Thoracic aorta (tissue), 2 donors: ENCODE results near the gene ANKRD52. TPM values are rescaled to one million over a fixed set of nuclear protein-coding genes. Genes with fewer than 3 reads are reported as not detected.

ENCODE experiments used
- ATAC-seq: fragments of 150-250 bp; one replicate; pipeline ENCODE4 v1.8.0; 2017; ENCODE audit warnings: low read depth; ENCODE audit not compliant: insufficient number of reproducible peaks, low FRiP score
- DNase-seq: peaks from one replicate; pipeline ENCODE4 v3.0.0-alpha.2; 2020; ENCODE audit warnings: low spot score
- H3K27ac ChIP-seq, 2 donors: fragments of 200-600 bp; sonication (generic); 1 replicate in 1 of 2; 2 replicates in 1 of 2; pipeline ENCODE4 v1.5.1; 2016; ENCODE audit warnings: mild to moderate bottlenecking in 2 of 2, moderate library complexity in 2 of 2
- H3K27me3 ChIP-seq: fragments of 200-600 bp; sonication (generic); replicated peaks from 2 replicates; pipeline ENCODE4 v1.6.0; 2016; ENCODE audit warnings: mild to moderate bottlenecking; ENCODE audit not compliant: insufficient read depth
- H3K36me3 ChIP-seq: fragments of 200-600 bp; sonication (generic); one replicate; pipeline ENCODE4 v1.5.1; 2016
- H3K4me1 ChIP-seq, 2 donors: fragments of 200-600 bp; sonication (generic); 1 replicate in 1 of 2; 2 replicates in 1 of 2; pipeline versions ENCODE4 v1.5.1 to v1.6.0; 2016; ENCODE audit warnings: low read depth in 2 of 2, mild to moderate bottlenecking in 1 of 2; ENCODE audit not compliant: control insufficient read depth in 1 of 2
- H3K4me3 ChIP-seq: fragments of 200-600 bp; sonication (generic); 2 replicates; pipeline ENCODE4 v1.5.1; 2016; ENCODE audit warnings: mild to moderate bottlenecking
- H3K9me3 ChIP-seq: fragments of 200-600 bp; sonication (generic); 2 replicates; pipeline ENCODE4 v1.5.1; 2016
- total RNA-seq, 2 donors: library from RNA; depleted of rRNA; stranded (reverse); fragments of >200 nt; gene quantifications; one replicate each; pipeline versions ENCODE4 v1.1.0 to v1.2.3, GENCODE V29; 2016
- TF ChIP-seq, protein P1 (sequence below): fragments of 200-600 bp; sonication (generic); IDR thresholded peaks from one replicate; pipeline ENCODE4 v1.5.1; 2019; ENCODE audit warnings: antibody characterized with exemption

ANKRD52 gene
- total RNA-seq, 2 donors from 2014 or later = 30.9 to 36.3 TPM

GRCh38 chr12:56300644-56301464 is 42.7 kb upstream of the ANKRD52 start:
- peaks cover 18 to 49% of the 10 kb centered on the region in 2 donors for H3K4me1 ChIP-seq
- H3K9me3 ChIP-seq = no peaks in the 10 kb centered on the region
- no peaks in the 10 kb centered on the region for H3K36me3 ChIP-seq
- DNase-seq (peak; percentile 13), ATAC-seq (peak; percentile 66)
- H3K27me3 ChIP-seq = no peaks in the 10 kb centered on the region
- H3K27ac ChIP-seq = peak overlapping the region; percentile 84 to 87
- H3K4me3 ChIP-seq = peak overlapping the region; percentile 75
- TF ChIP-seq, protein P1, sequence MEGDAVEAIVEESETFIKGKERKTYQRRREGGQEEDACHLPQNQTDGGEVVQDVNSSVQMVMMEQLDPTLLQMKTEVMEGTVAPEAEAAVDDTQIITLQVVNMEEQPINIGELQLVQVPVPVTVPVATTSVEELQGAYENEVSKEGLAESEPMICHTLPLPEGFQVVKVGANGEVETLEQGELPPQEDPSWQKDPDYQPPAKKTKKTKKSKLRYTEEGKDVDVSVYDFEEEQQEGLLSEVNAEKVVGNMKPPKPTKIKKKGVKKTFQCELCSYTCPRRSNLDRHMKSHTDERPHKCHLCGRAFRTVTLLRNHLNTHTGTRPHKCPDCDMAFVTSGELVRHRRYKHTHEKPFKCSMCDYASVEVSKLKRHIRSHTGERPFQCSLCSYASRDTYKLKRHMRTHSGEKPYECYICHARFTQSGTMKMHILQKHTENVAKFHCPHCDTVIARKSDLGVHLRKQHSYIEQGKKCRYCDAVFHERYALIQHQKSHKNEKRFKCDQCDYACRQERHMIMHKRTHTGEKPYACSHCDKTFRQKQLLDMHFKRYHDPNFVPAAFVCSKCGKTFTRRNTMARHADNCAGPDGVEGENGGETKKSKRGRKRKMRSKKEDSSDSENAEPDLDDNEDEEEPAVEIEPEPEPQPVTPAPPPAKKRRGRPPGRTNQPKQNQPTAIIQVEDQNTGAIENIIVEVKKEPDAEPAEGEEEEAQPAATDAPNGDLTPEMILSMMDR = no peak

DNA sequence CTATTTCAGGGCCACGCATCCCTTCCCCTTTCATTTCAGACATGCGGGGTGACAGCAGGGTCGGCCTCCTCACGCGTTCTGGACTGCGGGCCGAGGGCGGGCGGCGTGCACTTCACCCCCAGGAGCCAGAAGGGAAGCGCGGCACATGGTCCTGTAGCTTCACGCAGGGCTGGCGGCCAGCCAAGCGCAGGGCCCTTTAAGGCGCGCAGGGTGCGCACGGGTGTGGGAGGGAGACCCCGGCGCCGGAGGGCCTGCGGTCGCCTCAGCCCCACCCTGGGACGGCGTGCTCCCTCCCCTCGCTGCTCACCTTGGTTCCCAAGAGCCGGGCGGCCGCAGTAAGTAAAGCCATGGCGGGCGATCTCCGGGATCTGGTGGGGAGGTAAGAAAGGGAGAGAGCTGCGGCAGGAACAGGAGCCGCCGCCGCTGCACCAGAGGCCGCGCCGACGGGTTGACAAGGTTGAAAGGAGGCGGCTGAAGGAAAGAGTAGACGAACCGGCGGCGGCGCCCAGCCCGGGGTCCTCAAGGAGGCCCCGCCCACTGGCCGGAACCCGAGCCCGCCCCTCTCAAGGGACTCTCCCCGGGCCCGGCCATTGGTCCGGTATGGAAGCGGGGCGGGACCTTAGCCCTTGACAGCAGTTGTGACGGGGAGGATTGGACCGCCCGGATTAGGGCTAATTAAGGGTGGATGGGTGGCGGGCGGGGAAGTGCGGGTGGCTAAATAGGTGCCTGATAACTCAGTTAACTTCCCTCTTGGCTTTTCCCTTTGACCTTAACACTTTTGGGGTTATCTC is 41.9 kb upstream of the ANKRD52 start, which contains the start of gene CS:
TSS of gene CS (minus strand) at position 478 of the 791 bp plus-strand sequence. CDS start at position 349, 129 bp downstream.
- no peaks in the 10 kb centered on the region for H3K36me3 ChIP-seq
- TF ChIP-seq, protein P1 = no peak
- no peaks in the 10 kb centered on the region for H3K27me3 ChIP-seq
- peak; percentile 98 for DNase-seq
- peak within 1 kb of the TSS; percentile 87 to 98 for H3K27ac ChIP-seq
- H3K4me3 ChIP-seq = peak within 1 kb of the TSS; percentile 75
- no peaks in the 10 kb centered on the region for H3K9me3 ChIP-seq
- peaks cover 18 to 49% of the 10 kb centered on the region in 2 donors for H3K4me1 ChIP-seq
- peak; percentile 91 for ATAC-seq

- no peaks in the 10 kb centered on the region for H3K9me3 ChIP-seq
- peak; percentile 2 for ATAC-seq
- no peak for DNase-seq
- H3K36me3 ChIP-seq = no peaks in the 10 kb centered on the region
- no peaks in the 10 kb centered on the region for H3K27me3 ChIP-seq
- H3K4me1 ChIP-seq = peaks cover 18 to 49% of the 10 kb centered on the region in 2 donors
- peak overlapping the region; percentile 75 for H3K4me3 ChIP-seq
- TF ChIP-seq, protein P1 = no peak
- H3K27ac ChIP-seq = peak overlapping the region; percentile 87 to 98
These were observed 41.2 kb upstream of the ANKRD52 start for GRCh38 chr12:56299308-56299852.

- ATAC-seq (no peak), DNase-seq (no peak)
- TF ChIP-seq, protein P1 = no peak
- Histone ChIP-seq H3K27ac (peak overlapping the region in 1 of 2 donors; percentile 87), H3K36me3 (no peaks in the 10 kb centered on the region), H3K4me1 (peaks cover 18 to 49% of the 10 kb centered on the region in 2 donors), H3K4me3 (peak overlapping the region; percentile 75), H3K9me3 (no peaks in the 10 kb centered on the region), H3K27me3 (no peaks in the 10 kb centered on the region)
These were observed 40.6 kb upstream of the ANKRD52 start for GRCh38 chr12:56298828-56299227.

- Histone ChIP-seq H3K27me3 (no peaks in the 10 kb centered on the region), H3K4me3 (no peak overlapping the region), H3K9me3 (no peaks in the 10 kb centered on the region), H3K27ac (no peak overlapping the region), H3K4me1 (peaks cover 18 to 49% of the 10 kb centered on the region in 2 donors), H3K36me3 (no peaks in the 10 kb centered on the region)
- ATAC-seq (no peak), DNase-seq (no peak)
- TF ChIP-seq, protein P1 = no peak
These were observed 39.2 kb upstream of the ANKRD52 start for GRCh38 chr12:56297400-56297799.
